Measurements from ENCODE around the gene RHOG. TPM values are rescaled to one million over a fixed set of nuclear protein-coding genes. Genes with fewer than 3 reads are reported as not detected.
"Not testable (repeated sequence)": the region's sequence is repeated elsewhere in the genome, so short reads cannot be mapped to it uniquely, and the experiment has no call there.

Gene RHOG
- total and polyA plus RNA-seq, 11 donors: 17.9 to 69.1 (median 30.1) TPM

GRCh38 chr11:3865388-3866193 lies 24.8 kb upstream of the RHOG start:
- H3K4me1 ChIP-seq: peaks cover 13 to 72% (median 59%) of the 10 kb centered on the region in 12 donors
- no peaks in the 10 kb centered on the region for H3K36me3 ChIP-seq
- ATAC-seq (peak in 1 of 4 donors; percentile 5), DNase-seq (no peak)
- 32 to 43% (median 36%) methylated on average over 3 of the region's 3 CpGs for WGBS, 4 donors
- no peak overlapping the region for H3K4me3 ChIP-seq
- TF ChIP-seq POLR2A (IDR thresholded peaks at IDR 0.05) (no peak), CTCF (IDR thresholded peaks at IDR 0.05) (no peak)
- no peaks in the 10 kb centered on the region for H3K27me3 ChIP-seq
- intact Hi-C loops (cut with DNase I): no loop called here
- H3K9me3 ChIP-seq: no peaks in the 10 kb centered on the region
- H3K27ac ChIP-seq: peak overlapping the region in 10 of 12 donors; percentile 18 to 82 (median 54)

GRCh38 chr11:3861683-3862082 lies 20.9 kb upstream of the RHOG start:
- Histone ChIP-seq H3K4me3 (no peak overlapping the region), H3K36me3 (no peaks in the 10 kb centered on the region), H3K27me3 (no peaks in the 10 kb centered on the region), H3K9me3 (no peaks in the 10 kb centered on the region), H3K27ac (no peak overlapping the region), H3K4me1 (peaks cover 11 to 91% (median 77%) of the 10 kb centered on the region in 12 donors)
- intact Hi-C loops (cut with DNase I): no loop called here
- ATAC-seq: no peak
- TF ChIP-seq POLR2A (IDR thresholded peaks at IDR 0.05): no peak
- no peak for TF ChIP-seq CTCF (IDR thresholded peaks at IDR 0.05)
- WGBS, 4 donors: 36 to 50% (median 43%) methylated on average over 1 of the region's 1 CpG
- DNase-seq: no peak

GRCh38 chr11:3860898-3861393 lies 20.2 kb upstream of the RHOG start:
- peaks cover 11 to 91% (median 74%) of the 10 kb centered on the region in 12 donors for H3K4me1 ChIP-seq
- DNase-seq; H3K4me3 ChIP-seq; intact Hi-C loops (cut with DNase I); H3K36me3 ChIP-seq; ATAC-seq; H3K27ac ChIP-seq; H3K27me3 ChIP-seq; H3K9me3 ChIP-seq: not testable (repeated sequence)
- WGBS, 4 donors: 82 to 87% (median 86%) methylated on average over 4 of the region's 4 CpGs

GRCh38 chr11:3860375-3860774 lies 19.6 kb upstream of the RHOG start:
- 89 to 96% (median 95%) methylated on average over 2 of the region's 2 CpGs for WGBS, 4 donors
- intact Hi-C loops (cut with DNase I): no loop called here
- Histone ChIP-seq H3K27me3 (no peaks in the 10 kb centered on the region), H3K4me3 (no peak overlapping the region), H3K27ac (no peak overlapping the region), H3K4me1 (peaks cover 5 to 86% (median 68%) of the 10 kb centered on the region in 12 donors), H3K9me3 (no peaks in the 10 kb centered on the region), H3K36me3 (no peaks in the 10 kb centered on the region)
- DNase-seq (no peak), ATAC-seq (no peak)
- TF ChIP-seq POLR2A (IDR thresholded peaks at IDR 0.05) (no peak), CTCF (IDR thresholded peaks at IDR 0.05) (no peak)

Data from heart left ventricle (tissue), 16 donors.